ENCODE data around the gene DYRK1A. TPM values are rescaled to one million over a fixed set of nuclear protein-coding genes. Genes with fewer than 3 reads are reported as not detected.

Gene DYRK1A
- total RNA-seq, 1 experiment from 2014 or later: 49.3 TPM

GRCh38 chr21:37342046-37342632 lies 24.4 kb upstream of the DYRK1A start:
- no peak overlapping the region for H3K4me2 ChIP-seq (ENCODE audit: low read length)
- H3K9ac ChIP-seq (ENCODE audit: low read length): no peak overlapping the region
- no peaks in the 10 kb centered on the region for H3K27me3 ChIP-seq (ENCODE audit: insufficient read depth, low read length)
- H3K27ac ChIP-seq (ENCODE audit: low read depth, low read length): no peak overlapping the region
- H3K9me3 ChIP-seq (ENCODE audit: control insufficient read depth in 1 of 2, insufficient read depth in 1 of 2, low read depth in 1 of 2, low read length in 2 of 2): no peaks in the 10 kb centered on the region
- no peaks in the 10 kb centered on the region for H3K36me3 ChIP-seq (ENCODE audit: control insufficient read depth in 1 of 2, insufficient read depth in 2 of 2, low read length in 2 of 2)
- ChIA-PET CTCF (no interaction called here), RAD21 (ENCODE audit: low non-redundant PET in 1 of 2, low total read pairs in 2 of 2, uncharacterized antibody in 2 of 2, unreplicated experiment in 2 of 2) (no interaction called here), POLR2A (no interaction called here)
- no TSS peak for BruUV-seq (replicated peaks)
- H4K20me1 ChIP-seq (ENCODE audit: insufficient read depth): no peaks in the 10 kb centered on the region
- H2AFZ ChIP-seq (ENCODE audit: low read depth, low read length, poor library complexity, severe bottlenecking): no peak overlapping the region
- H3K9me2 ChIP-seq (ENCODE audit: insufficient read depth): no peaks in the 10 kb centered on the region
- no peak overlapping the region for H3K4me3 ChIP-seq (replicated peaks in 1 of 2; ENCODE audit: low read depth in 1 of 2, low read length in 2 of 2)
- H3K4me1 ChIP-seq (ENCODE audit: control insufficient read depth in 1 of 2, insufficient read depth in 2 of 2, low read length in 2 of 2): peaks cover 11 to 18% of the 10 kb centered on the region in 2 experiments
- no peaks in the 10 kb centered on the region for H3K79me2 ChIP-seq (ENCODE audit: insufficient read depth, low read length)
- ATAC-seq (no peak), DNase-seq (ENCODE audit: low read depth, low spot score) (no peak)
- no peak for TF ChIP-seq ELF1 (IDR thresholded peaks at IDR 0.05; ENCODE audit: borderline replicate concordance, low read depth)
- TF ChIP-seq SRF (IDR thresholded peaks at IDR 0.05; ENCODE audit: low read depth): no peak
- no peak for TF ChIP-seq EZH2 (IDR thresholded peaks at IDR 0.05)
- TF ChIP-seq MAX (IDR thresholded peaks at IDR 0.05): no peak
- no peak for TF ChIP-seq ATF3 (IDR thresholded peaks at IDR 0.05)
- no peak for TF ChIP-seq ZBTB33 (IDR thresholded peaks at IDR 0.05; ENCODE audit: extremely low read depth, insufficient replicate concordance, low read length)
- TF ChIP-seq REST (IDR thresholded peaks at IDR 0.05; ENCODE audit: low read depth): no peak
- TF ChIP-seq FOSL1 (IDR thresholded peaks at IDR 0.05; ENCODE audit: low read depth): no peak
- TF ChIP-seq RAD21 (IDR thresholded peaks at IDR 0.05; ENCODE audit: low read depth): no peak
- TF ChIP-seq TCF7L2 (IDR thresholded peaks at IDR 0.05; ENCODE audit: borderline replicate concordance, extremely low read depth, insufficient read depth, insufficient read length): no peak
- intact Hi-C loops (cut with micrococcal nuclease): no loop called here
